CD14-positive monocyte (primary cell): ENCODE data around the gene TTC21A. TPM values are rescaled to one million over a fixed set of nuclear protein-coding genes. Genes with fewer than 3 reads are reported as not detected.
A peak's percentile ranks its signal among the peaks of the same experiment; 100 is the strongest.

ENCODE experiments used
- DNase-seq, 3 donors: peaks; one replicate each; pipeline ENCODE4 v3.0.0-alpha.2; 2011 to 2022
- H2AFZ ChIP-seq: 2 replicates; pipeline ENCODE4 v1.6.0; 2012; ENCODE audit warnings: mild to moderate bottlenecking, low read depth, low read length, inconsistent platforms; ENCODE audit not compliant: insufficient read depth, poor library complexity, severe bottlenecking
- H3K27ac ChIP-seq, 2 donors: 1 replicate in 1 of 2; 2 replicates in 1 of 2; pipeline ENCODE4 v1.5.1; 2012 to 2013; ENCODE audit warnings: low read length in 2 of 2, control low read depth in 1 of 2, inconsistent platforms in 1 of 2, low read depth in 1 of 2, mild to moderate bottlenecking in 1 of 2
- H3K27me3 ChIP-seq, 2 donors: one replicate each; pipeline versions ENCODE4 v1.6.0 to v1.6.1; 2011 to 2013; ENCODE audit warnings: low read length in 2 of 2; ENCODE audit not compliant: control insufficient read depth in 2 of 2, insufficient read depth in 2 of 2
- H3K36me3 ChIP-seq, 2 donors: replicated peaks in 1 of 2; 1 replicate in 1 of 2; 2 replicates in 1 of 2; pipeline versions ENCODE4 v1.5.1 to v1.6.1; 2012 to 2013; ENCODE audit warnings: low read length in 2 of 2, control low read depth in 1 of 2, inconsistent platforms in 1 of 2, mild to moderate bottlenecking in 1 of 2; ENCODE audit not compliant: insufficient read depth in 2 of 2, control insufficient read depth in 1 of 2
- H3K4me1 ChIP-seq, 2 donors: 1 replicate in 1 of 2; 2 replicates in 1 of 2; pipeline versions ENCODE4 v1.5.1 to v1.6.1; 2012 to 2013; ENCODE audit warnings: low read length in 2 of 2, control low read depth in 1 of 2, inconsistent platforms in 1 of 2, mild to moderate bottlenecking in 1 of 2, moderate library complexity in 1 of 2; ENCODE audit not compliant: insufficient read depth in 2 of 2, control insufficient read depth in 1 of 2
- H3K4me2 ChIP-seq: replicated peaks from 2 replicates; pipeline ENCODE3; 2012; ENCODE audit warnings: low read length, moderate library complexity, mild to moderate bottlenecking; ENCODE audit not compliant: poor library complexity, severe bottlenecking; ENCODE audit errors: extremely low read depth
- H3K4me3 ChIP-seq, 3 experiments: fragments of 200-600 bp in 1 of 3; sonication (generic) in 1 of 3; replicated peaks in 1 of 3; 1 replicate in 2 of 3; 2 replicates in 1 of 3; pipeline ENCODE4 v1.5.1; 2011 to 2013; ENCODE audit warnings: low read length in 3 of 3, mild to moderate bottlenecking in 3 of 3, control low read depth in 2 of 3, low read depth in 2 of 3, inconsistent platforms in 1 of 3, moderate library complexity in 1 of 3
- H3K79me2 ChIP-seq: 2 replicates; pipeline ENCODE4 v1.6.0; 2012; ENCODE audit warnings: mild to moderate bottlenecking, control low read depth, inconsistent platforms, low read length, moderate library complexity; ENCODE audit not compliant: insufficient read depth
- H3K9ac ChIP-seq: 2 replicates; pipeline ENCODE4 v1.6.0; 2017; ENCODE audit warnings: low read length, mild to moderate bottlenecking; ENCODE audit not compliant: insufficient read depth, poor library complexity, severe bottlenecking
- H3K9me3 ChIP-seq, 2 donors: replicated peaks in 1 of 2; 1 replicate in 1 of 2; 2 replicates in 1 of 2; pipeline versions ENCODE4 v1.5.1 to v1.6.1; 2012 to 2013; ENCODE audit warnings: low read length in 2 of 2, control low read depth in 1 of 2; ENCODE audit not compliant: control insufficient read depth in 1 of 2, insufficient read depth in 1 of 2
- H4K20me1 ChIP-seq: 2 replicates; pipeline ENCODE4 v1.6.0; 2012; ENCODE audit warnings: mild to moderate bottlenecking, low read length, control low read depth, moderate library complexity; ENCODE audit not compliant: insufficient read depth
- H3K27ac Mint-ChIP-seq, 7 donors: one replicate each; pipeline ENCODE4 v1.8.0; 2020; ENCODE audit warnings: mild to moderate bottlenecking in 7 of 7, mixed read lengths in 7 of 7, moderate library complexity in 6 of 7, inconsistent platforms in 2 of 7
- H3K27me3 Mint-ChIP-seq, 3 donors: one replicate each; pipeline ENCODE4 v1.8.0; 2021 to 2022; ENCODE audit warnings: low read depth in 3 of 3, mild to moderate bottlenecking in 3 of 3, mixed read lengths in 3 of 3, moderate library complexity in 3 of 3, inconsistent platforms in 1 of 3
- H3K36me3 Mint-ChIP-seq, 2 donors: one replicate each; pipeline ENCODE4 v1.8.0; 2020; ENCODE audit warnings: mixed read lengths in 2 of 2, inconsistent platforms in 1 of 2, mild to moderate bottlenecking in 1 of 2
- H3K4me1 Mint-ChIP-seq: one replicate; pipeline ENCODE4 v1.8.0; 2020; ENCODE audit warnings: mild to moderate bottlenecking, mixed read lengths
- H3K4me3 Mint-ChIP-seq, 2 donors: one replicate each; pipeline ENCODE4 v1.8.0; 2020; ENCODE audit warnings: mild to moderate bottlenecking in 2 of 2, mixed read lengths in 2 of 2, moderate library complexity in 1 of 2
- H3K9me3 Mint-ChIP-seq, 7 donors: one replicate each; pipeline ENCODE4 v1.8.0; 2020 to 2022; ENCODE audit warnings: mixed read lengths in 7 of 7, mild to moderate bottlenecking in 6 of 7, moderate library complexity in 6 of 7, inconsistent platforms in 2 of 7
- CTCF ChIP-seq: fragments of 200-600 bp; IDR thresholded peaks from one replicate; pipeline ENCODE4 v1.8.0; 2022; ENCODE audit warnings: antibody characterized with exemption, mild to moderate bottlenecking
- WGBS: methylation state at CpG from one replicate; pipeline ENCODE4 v1.1.5; 2013; ENCODE audit warnings: missing lambda C conversion rate; ENCODE audit not compliant: insufficient coverage; 5-methylcytosine and 5-hydroxymethylcytosine counted together
- intact Hi-C, 2 donors: fragments of 100-400 bp; cut with micrococcal nuclease; formaldehyde crosslinking; loops; one replicate each; pipeline versions ENCODE4 v1.15.0 to v1.15.1; 2023
- polyA plus RNA-seq, 3 donors: library from polyadenylated mRNA; depleted of rRNA in 1 of 3; unstranded in 2 of 3; stranded (reverse) in 1 of 3; fragments of 300-500 nt in 2 of 3; fragments of >200 nt in 1 of 3; fragmentation: Illumina TruSeq in 2 of 3; gene quantifications; 1 replicate in 2 of 3; 2 replicates in 1 of 3; pipeline ENCODE4 v1.2.3, GENCODE V29; 2012 to 2021

Gene TTC21A
- polyA plus RNA-seq, 3 donors = 0.67 to 12.9 (median 2.2) TPM

DNA sequence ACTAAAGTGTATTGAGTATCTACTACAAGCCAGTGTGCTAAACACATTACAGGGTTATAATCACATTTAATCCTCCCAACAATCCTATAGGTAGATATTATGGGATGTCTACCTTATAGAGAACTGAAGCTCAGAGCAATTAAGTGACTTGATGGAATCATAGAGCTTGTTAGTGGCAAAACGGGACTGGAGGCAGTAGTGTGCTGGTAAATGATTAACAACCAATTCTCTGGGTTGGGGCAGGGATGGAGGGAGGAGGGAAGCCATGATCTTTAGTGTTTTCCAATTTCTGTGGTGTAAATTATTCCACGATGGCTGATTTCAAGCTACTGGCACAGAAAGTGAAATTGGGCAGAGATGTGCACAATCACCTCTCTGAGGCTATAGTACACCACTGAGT is 64.4 kb downstream of the TTC21A start:
- H3K36me3 ChIP-seq = no peaks in the 10 kb centered on the region
- no peaks in the 10 kb centered on the region for H3K27me3 ChIP-seq
- intact Hi-C loops = no loop called here
- peaks cover 0 to 2% (median 0%) of the 10 kb centered on the region in 7 donors for H3K9me3 Mint-ChIP-seq
- no peak overlapping the region for H3K27ac ChIP-seq
- H3K9me3 ChIP-seq = no peaks in the 10 kb centered on the region
- no peak overlapping the region for H2AFZ ChIP-seq
- peaks cover 1 to 7% (median 3%) of the 10 kb centered on the region in 3 donors for H3K27me3 Mint-ChIP-seq
- no peak overlapping the region for H3K4me2 ChIP-seq
- H3K9ac ChIP-seq = no peak overlapping the region
- no peaks in the 10 kb centered on the region for H4K20me1 ChIP-seq
- no peak overlapping the region for H3K4me3 ChIP-seq
- DNase-seq = no peak
- no peak overlapping the region for H3K4me3 Mint-ChIP-seq
- H3K27ac Mint-ChIP-seq = no peak overlapping the region
- peaks cover 23 to 32% of the 10 kb centered on the region in 2 donors for H3K4me1 ChIP-seq
- H3K36me3 Mint-ChIP-seq = no peaks in the 10 kb centered on the region
- TF ChIP-seq CTCF = no peak
- H3K79me2 ChIP-seq = no peaks in the 10 kb centered on the region
- WGBS = no CpG with 5 or more reads among the region's 2 CpGs
- H3K4me1 Mint-ChIP-seq = peaks cover 29% of the 10 kb centered on the region

GRCh38 chr3:39173318-39174125 is 66.0 kb downstream of the TTC21A start:
- TF ChIP-seq CTCF = no peak
- H3K36me3 Mint-ChIP-seq = no peaks in the 10 kb centered on the region
- peaks cover 1 to 7% (median 3%) of the 10 kb centered on the region in 3 donors for H3K27me3 Mint-ChIP-seq
- no peak overlapping the region for H3K9ac ChIP-seq
- no peak overlapping the region for H3K4me3 Mint-ChIP-seq
- no peaks in the 10 kb centered on the region for H4K20me1 ChIP-seq
- peaks cover 20 to 29% of the 10 kb centered on the region in 2 donors for H3K4me1 ChIP-seq
- no peak overlapping the region for H3K27ac ChIP-seq
- no peak overlapping the region for H3K4me2 ChIP-seq
- peak overlapping the region in 2 of 7 donors; percentile 32 to 58 for H3K27ac Mint-ChIP-seq
- 83% methylated on average over 1 of the region's 2 CpGs for WGBS
- no peaks in the 10 kb centered on the region for H3K79me2 ChIP-seq
- DNase-seq = no peak
- H3K27me3 ChIP-seq = no peaks in the 10 kb centered on the region
- H3K4me3 ChIP-seq = no peak overlapping the region
- intact Hi-C loops = no loop called here
- peaks cover 24% of the 10 kb centered on the region for H3K4me1 Mint-ChIP-seq
- H3K36me3 ChIP-seq = no peaks in the 10 kb centered on the region
- H3K9me3 Mint-ChIP-seq = peaks cover 0 to 2% (median 0%) of the 10 kb centered on the region in 7 donors
- H2AFZ ChIP-seq = no peak overlapping the region
- no peaks in the 10 kb centered on the region for H3K9me3 ChIP-seq
